ENCODE results near the gene ELP2.

The ELP2 gene

GRCh38 chr18:36229188-36229587 lies 99.5 kb downstream of the ELP2 start:
- no peak for DNase-seq
- H3K27ac ChIP-seq = no peak overlapping the region
- peaks cover 17% of the 10 kb centered on the region for H3K9me3 ChIP-seq (ENCODE audit: severe bottlenecking)
- no peaks in the 10 kb centered on the region for H3K27me3 ChIP-seq (ENCODE audit: insufficient read depth, low read depth, severe bottlenecking)
- TF ChIP-seq, protein P1, sequence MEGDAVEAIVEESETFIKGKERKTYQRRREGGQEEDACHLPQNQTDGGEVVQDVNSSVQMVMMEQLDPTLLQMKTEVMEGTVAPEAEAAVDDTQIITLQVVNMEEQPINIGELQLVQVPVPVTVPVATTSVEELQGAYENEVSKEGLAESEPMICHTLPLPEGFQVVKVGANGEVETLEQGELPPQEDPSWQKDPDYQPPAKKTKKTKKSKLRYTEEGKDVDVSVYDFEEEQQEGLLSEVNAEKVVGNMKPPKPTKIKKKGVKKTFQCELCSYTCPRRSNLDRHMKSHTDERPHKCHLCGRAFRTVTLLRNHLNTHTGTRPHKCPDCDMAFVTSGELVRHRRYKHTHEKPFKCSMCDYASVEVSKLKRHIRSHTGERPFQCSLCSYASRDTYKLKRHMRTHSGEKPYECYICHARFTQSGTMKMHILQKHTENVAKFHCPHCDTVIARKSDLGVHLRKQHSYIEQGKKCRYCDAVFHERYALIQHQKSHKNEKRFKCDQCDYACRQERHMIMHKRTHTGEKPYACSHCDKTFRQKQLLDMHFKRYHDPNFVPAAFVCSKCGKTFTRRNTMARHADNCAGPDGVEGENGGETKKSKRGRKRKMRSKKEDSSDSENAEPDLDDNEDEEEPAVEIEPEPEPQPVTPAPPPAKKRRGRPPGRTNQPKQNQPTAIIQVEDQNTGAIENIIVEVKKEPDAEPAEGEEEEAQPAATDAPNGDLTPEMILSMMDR (IDR thresholded peaks at IDR 0.05; ENCODE audit: low read depth, low read length) = no peak
- no peaks in the 10 kb centered on the region for H3K36me3 ChIP-seq
- no peak overlapping the region for H3K4me3 ChIP-seq (ENCODE audit: low read depth, low read length)

Measured in WERI-Rb-1 (cell line).